ENCODE results near the gene DNAH7. TPM values are rescaled to one million over a fixed set of nuclear protein-coding genes. Genes with fewer than 3 reads are reported as not detected.

DNAH7 gene
- total and polyA plus RNA-seq, 2 of the 13 experiments (the other 11 are each of a cell fraction or from before 2014, with no cell fraction given) = 0.09 TPM; not detected in 1

DNA sequence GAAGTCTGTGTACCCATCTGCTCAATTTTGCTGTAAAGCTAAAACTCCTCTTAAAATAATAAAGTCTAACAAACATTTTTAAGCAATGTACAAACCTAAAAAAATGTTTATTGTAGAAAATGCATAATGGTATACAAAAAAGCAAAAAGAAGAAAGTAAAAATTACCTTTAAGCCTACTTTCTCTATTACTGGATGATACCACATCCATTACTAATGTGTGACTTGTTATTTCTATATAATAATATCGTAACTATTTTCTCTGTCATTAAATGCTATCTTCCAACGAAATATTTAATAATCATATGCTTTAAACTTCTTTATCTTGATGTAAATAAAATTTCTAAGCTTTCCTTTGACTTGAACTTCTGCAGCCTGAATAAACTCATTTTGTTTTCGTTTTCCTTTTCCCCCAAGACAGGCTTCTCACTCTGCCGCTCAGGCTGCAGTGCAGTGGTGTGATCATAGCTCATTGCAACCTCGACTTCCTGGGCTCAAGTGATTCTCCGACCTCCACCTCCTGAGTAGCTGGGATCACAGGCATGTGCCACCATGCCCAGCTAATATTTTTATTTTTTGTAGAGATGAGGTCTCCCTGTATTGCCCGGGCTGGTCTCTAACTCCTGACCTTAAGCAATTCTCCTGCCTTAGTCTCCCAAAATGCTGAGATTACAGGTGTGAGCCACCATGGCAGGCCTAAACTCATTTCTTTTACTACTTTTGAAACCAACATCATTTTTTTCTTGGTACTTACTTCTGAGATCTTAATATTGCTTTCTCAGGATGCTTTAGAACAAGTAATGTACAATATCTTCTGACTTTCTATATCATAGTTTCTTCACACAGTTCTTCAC, 18.1 kb upstream of the DNAH7 start:
- no peak for FAIRE-seq
- no peak for TF ChIP-seq HDAC6 (IDR thresholded peaks at IDR 0.05; ENCODE audit: low read depth, low read length)
- no peak for TF ChIP-seq ZNF746 (CRISPR knock-in tag; IDR thresholded peaks at IDR 0.05)
- TF ChIP-seq SETDB1 (CRISPR knock-in tag; IDR thresholded peaks at IDR 0.05; ENCODE audit: borderline replicate concordance) = no peak
- TF ChIP-seq AGO2 (optimal IDR thresholded peaks at IDR 0.05; ENCODE audit: low read depth, low read length) = no peak
- no peak for TF ChIP-seq E2F5 (CRISPR knock-in tag; conservative IDR thresholded peaks at IDR 0.05)
- no peak for TF ChIP-seq TCF7 (IDR thresholded peaks at IDR 0.05; ENCODE audit: low read depth)
- no peak for TF ChIP-seq TCF7L2 (IDR thresholded peaks at IDR 0.05; ENCODE audit: low read depth, low read length)
- no peak for TF ChIP-seq PHB2 (IDR thresholded peaks at IDR 0.05; ENCODE audit: partially characterized antibody)
- no peak for TF ChIP-seq NR2F1 (CRISPR knock-in tag; IDR thresholded peaks at IDR 0.05)
- TF ChIP-seq FOSL2 (CRISPR knock-in tag; IDR thresholded peaks at IDR 0.05) = no peak
- TF ChIP-seq ERF (CRISPR knock-in tag; IDR thresholded peaks at IDR 0.05) = no peak
- ChIA-PET POLR2A (no interaction called here), CTCF (ENCODE audit: low intra/inter-chr PET ratio, low total read pairs) (no interaction called here)
- Histone ChIP-seq H3K4me1 (ENCODE audit: insufficient read depth, low read length) (peaks cover 11% of the 10 kb centered on the region), H3K9me3 (ENCODE audit: low read length) (peaks cover 17% of the 10 kb centered on the region), H3K4me2 (ENCODE audit: low read depth, low read length) (no peak overlapping the region), H3K27ac (ENCODE audit: extremely low read length, insufficient read depth, low read length) (no peak overlapping the region), H4K20me1 (ENCODE audit: insufficient read depth, low read length) (no peaks in the 10 kb centered on the region), H3K4me3 (replicated peaks in 1 of 3; ENCODE audit: insufficient read depth in 1 of 3, low read depth in 2 of 3, low read length in 3 of 3) (no peak overlapping the region), H3K9ac (ENCODE audit: insufficient read depth, low read depth, low read length) (no peak overlapping the region), H3K79me2 (ENCODE audit: insufficient read depth, low read length) (no peaks in the 10 kb centered on the region), H2AFZ (ENCODE audit: low read length) (no peak overlapping the region), H3K27me3 (ENCODE audit: control insufficient read depth in 1 of 2, insufficient read depth in 2 of 2, low read length in 2 of 2) (no peaks in the 10 kb centered on the region; a peak in 1 of 5 replicates), H3K36me3 (replicated peaks in 1 of 2; ENCODE audit: control insufficient read depth in 1 of 2, insufficient read depth in 2 of 2, low read length in 2 of 2) (no peaks in the 10 kb centered on the region)
- intact Hi-C loops (cut with micrococcal nuclease; ENCODE audit: unreplicated experiment) (no loop called here), in situ Hi-C loops (cut with HindIII; ENCODE audit: extremely low pct_ligation_motif_present, low pct_unique_long_range_greater_than_20kb) (no loop called here)
- WGBS (ENCODE audit: low lambda C conversion rate) = 5% methylated on average over 7 of the region's 7 CpGs
- ATAC-seq = no peak
- DNase-seq (ENCODE audit: low spot score) = no peak
- BruUV-seq (replicated peaks) = no TSS peak

All from HepG2 (cell line).